NCI-H345 treated with DMSO at 0.1 percent for 48 hours (cell line): ENCODE results near the gene CMTM2.
A peak's percentile ranks its signal among the peaks of the same experiment; 100 is the strongest.
"Not testable (repeated sequence)": the region's sequence is repeated elsewhere in the genome, so short reads cannot be mapped to it uniquely, and the experiment has no call there.

Experiments
- DNase-seq: peaks from one replicate; lab custom pipeline; 2025; ENCODE audit not compliant: unreplicated experiment; lab: John Stamatoyannopoulos, UW

CMTM2 gene

GRCh38 chr16:66581246-66581952, 2.1 kb downstream of the CMTM2 start:
- DNase-seq: no peak

GRCh38 chr16:66585481-66586239, 6.4 kb downstream of the CMTM2 start:
- DNase-seq: no peak

- no peak for DNase-seq
Observed at GRCh38 chr16:66587881-66588600, 8.8 kb downstream of the CMTM2 start.

- DNase-seq: no peak
Observed at GRCh38 chr16:66588981-66589713, 9.9 kb downstream of the CMTM2 start.

GRCh38 chr16:66590322-66590721, 11.1 kb downstream of the CMTM2 start:
- no peak for DNase-seq

- no peak for DNase-seq
Observed at GRCh38 chr16:66591018-66591417, 11.8 kb downstream of the CMTM2 start.

GRCh38 chr16:66592241-66592640, 13.0 kb downstream of the CMTM2 start:
- no peak for DNase-seq

GRCh38 chr16:66592814-66593213, 13.6 kb downstream of the CMTM2 start:
- no peak for DNase-seq

GRCh38 chr16:66594739-66595138, 15.5 kb downstream of the CMTM2 start:
- no peak for DNase-seq

- DNase-seq: not testable (repeated sequence)
Observed at GRCh38 chr16:66596559-66596958, 17.3 kb downstream of the CMTM2 start.

- DNase-seq: no peak
Observed at GRCh38 chr16:66596986-66597848, 18.0 kb downstream of the CMTM2 start.

- DNase-seq: no peak
Observed at GRCh38 chr16:66598111-66598510, 18.8 kb downstream of the CMTM2 start.

- no peak for DNase-seq
Observed at GRCh38 chr16:66599726-66600125, 20.5 kb downstream of the CMTM2 start.

GRCh38 chr16:66600477-66600876, 21.2 kb downstream of the CMTM2 start:
- no peak for DNase-seq

- DNase-seq: no peak
Observed at GRCh38 chr16:66601471-66601870, 22.2 kb downstream of the CMTM2 start.

GRCh38 chr16:66603537-66604375, 24.5 kb downstream of the CMTM2 start:
- peak; percentile 45 for DNase-seq

- peak; percentile 10 for DNase-seq
Observed at GRCh38 chr16:66604376-66605176, 25.3 kb downstream of the CMTM2 start, which contains the start of gene CMTM3. Gene CMTM3, plus strand, starts transcription at chr16:66604704. Its CDS starts 102 bp downstream, at chr16:66604806.

- DNase-seq: no peak
Observed at GRCh38 chr16:66605177-66605978, 26.1 kb downstream of the CMTM2 start.
